A549 (cell line): Measurements from ENCODE around the gene MFAP4. TPM values are rescaled to one million over a fixed set of nuclear protein-coding genes. Genes with fewer than 3 reads are reported as not detected.

Experiments used
- ATAC-seq, 2 experiments: fragments of 200-7000 bp in 1 of 2; fragments of >200 bp in 1 of 2; cut with Nextera tagmentation in 1 of 2; cut with Tn5 transposase in 1 of 2; 3 replicates each; pipeline versions ENCODE4 v1.8.0 to v1.9.1; 2018 to 2020; ENCODE audit warnings: mild to moderate bottlenecking in 1 of 2, moderate library complexity in 1 of 2
- CTCF ChIA-PET: fragments of 300-600 bp; sonication (Branson Sonifier 250); formaldehyde crosslinking; extraction: SDS; loops from one replicate; lab custom pipeline; 2021; ENCODE audit warnings: antibody characterized with exemption, inconsistent platforms; lab: Yijun Ruan, JAX
- POLR2A ChIA-PET: fragments of 350-600 bp; formaldehyde crosslinking; extraction: SDS; loops from one replicate; lab custom pipeline; 2021; ENCODE audit warnings: antibody characterized with exemption, inconsistent platforms; lab: Yijun Ruan, JAX
- DNase-seq, 2 experiments: peaks; one replicate each; pipeline versions ENCODE4 v3.0.0 to v3.0.0-alpha.2; 2011 to 2016; ENCODE audit warnings: low read depth in 1 of 2, low spot score in 1 of 2
- FAIRE-seq: peaks from 2 replicates; lab custom pipeline; 2011; peaks lifted over from hg19 to GRCh38; lab: Jason Lieb, UNC
- H3K27ac ChIP-seq, 2 experiments: fragments of >200 bp; sonication (Bioruptor Twin); formaldehyde crosslinking; 3 replicates each; pipeline ENCODE4 v1.5.1; 2016 to 2017
- H3K4me1 ChIP-seq: fragments of >200 bp; sonication (Bioruptor Twin); formaldehyde crosslinking; 3 replicates; pipeline ENCODE4 v1.6.1; 2016
- H3K4me2 ChIP-seq: fragments of >200 bp; sonication (Bioruptor Twin); formaldehyde crosslinking; 3 replicates; pipeline ENCODE4 v1.6.1; 2016
- H3K4me3 ChIP-seq: fragments of >200 bp; sonication (Bioruptor Twin); formaldehyde crosslinking; 3 replicates; pipeline ENCODE4 v1.5.1; 2016
- H3K9me3 ChIP-seq: fragments of >200 bp; sonication (Bioruptor Twin); formaldehyde crosslinking; 3 replicates; pipeline ENCODE4 v1.6.1; 2016
- BCL3 ChIP-seq: fragments of >200 bp; sonication (Bioruptor Twin); formaldehyde crosslinking; IDR thresholded peaks from 3 replicates; pipeline ENCODE4 v1.6.1; 2016
- CBX8 ChIP-seq: fragments of 200-600 bp; sonication (generic); IDR thresholded peaks from 2 replicates; pipeline ENCODE4 v1.6.1; 2016
- EHF ChIP-seq: fragments of 250-450 bp; sonication (Bioruptor Pico); IDR thresholded peaks from 2 replicates; pipeline ENCODE4 v1.5.0; 2020; ENCODE audit warnings: mild to moderate bottlenecking
- GATA3 ChIP-seq: IDR thresholded peaks from 2 replicates; pipeline ENCODE4 v1.6.1; 2012; ENCODE audit warnings: borderline replicate concordance
- HDAC2 ChIP-seq: fragments of 200-600 bp; sonication (generic); IDR thresholded peaks from 2 replicates; pipeline ENCODE4 v1.6.1; 2016
- HEYL ChIP-seq: fragments of 250-450 bp; sonication (Bioruptor Pico); IDR thresholded peaks from 2 replicates; pipeline ENCODE4 v1.8.0; 2021; ENCODE audit warnings: mild to moderate bottlenecking, moderate library complexity
- JUNB ChIP-seq: fragments of >200 bp; sonication (Bioruptor Twin); formaldehyde crosslinking; IDR thresholded peaks from 2 replicates; pipeline ENCODE4 v1.6.1; 2016
- MAFK ChIP-seq: fragments of 450-650 bp; IDR thresholded peaks from 2 replicates; pipeline ENCODE4 v1.6.1; 2014; ENCODE audit not compliant: partially characterized antibody
- MYC ChIP-seq: IDR thresholded peaks from 2 replicates; pipeline ENCODE4 v1.6.1; 2012; ENCODE audit warnings: mild to moderate bottlenecking, inconsistent platforms, low read length, improper control_type of control experiment, borderline replicate concordance
- NFE2L2 ChIP-seq: fragments of 150-350 bp; conservative IDR thresholded peaks from 2 replicates; pipeline ENCODE4 v1.6.1; 2014; ENCODE audit warnings: low read length
- PHF8 ChIP-seq: fragments of 200-600 bp; sonication (generic); IDR thresholded peaks from 2 replicates; pipeline ENCODE4 v1.6.1; 2016; ENCODE audit warnings: low read depth, mild to moderate bottlenecking, antibody characterized with exemption, moderate library complexity, borderline replicate concordance
- RFX5 ChIP-seq: fragments of 450-650 bp; IDR thresholded peaks from 2 replicates; pipeline ENCODE4 v1.7.1; 2014; ENCODE audit warnings: antibody characterized with exemption, mild to moderate bottlenecking, moderate library complexity
- SREBF2 ChIP-seq: fragments of 450-650 bp; IDR thresholded peaks from 2 replicates; pipeline ENCODE4 v1.6.1; 2014; ENCODE audit warnings: mild to moderate bottlenecking, moderate library complexity
- ZNF302 ChIP-seq: fragments of 250-450 bp; sonication (Bioruptor Pico); IDR thresholded peaks from 2 replicates; pipeline ENCODE4 v1.9.0; 2021; ENCODE audit warnings: inconsistent platforms, mild to moderate bottlenecking, moderate library complexity
- ZSCAN20 ChIP-seq: fragments of 250-450 bp; sonication (Bioruptor Pico); IDR thresholded peaks from 2 replicates; pipeline ENCODE4 v1.8.0; 2022; ENCODE audit warnings: mild to moderate bottlenecking, moderate library complexity
- WGBS: methylation state at CpG from one replicate; pipeline ENCODE4 v1.1.6; 2017; ENCODE audit errors: missing lambda C conversion rate; 5-methylcytosine and 5-hydroxymethylcytosine counted together
- polyA plus RNA-seq, 4 experiments: library from polyadenylated mRNA; depleted of rRNA in 3 of 4; stranded (reverse); fragments of >200 nt; fragmentation: RNase III in 1 of 4; extraction: RNeasy Plus Mini Kit Qiagen cat#74134 plus additional on column Dnase treatment in 1 of 4; gene quantifications; 2 replicates in 3 of 4; 3 replicates in 1 of 4; pipeline ENCODE4 v1.2.3, GENCODE V29; 2011 to 2017
- TF ChIP-seq, protein P1 (sequence below): fragments of 200-600 bp; sonication (generic); IDR thresholded peaks from 2 replicates; pipeline ENCODE4 v1.6.1; 2016; ENCODE audit warnings: antibody characterized with exemption, mild to moderate bottlenecking, moderate library complexity

Gene MFAP4
- polyA plus RNA-seq, 2 of the 4 experiments (the other 2 are of a cell fraction) = 0.13 TPM; not detected in 1

DNA sequence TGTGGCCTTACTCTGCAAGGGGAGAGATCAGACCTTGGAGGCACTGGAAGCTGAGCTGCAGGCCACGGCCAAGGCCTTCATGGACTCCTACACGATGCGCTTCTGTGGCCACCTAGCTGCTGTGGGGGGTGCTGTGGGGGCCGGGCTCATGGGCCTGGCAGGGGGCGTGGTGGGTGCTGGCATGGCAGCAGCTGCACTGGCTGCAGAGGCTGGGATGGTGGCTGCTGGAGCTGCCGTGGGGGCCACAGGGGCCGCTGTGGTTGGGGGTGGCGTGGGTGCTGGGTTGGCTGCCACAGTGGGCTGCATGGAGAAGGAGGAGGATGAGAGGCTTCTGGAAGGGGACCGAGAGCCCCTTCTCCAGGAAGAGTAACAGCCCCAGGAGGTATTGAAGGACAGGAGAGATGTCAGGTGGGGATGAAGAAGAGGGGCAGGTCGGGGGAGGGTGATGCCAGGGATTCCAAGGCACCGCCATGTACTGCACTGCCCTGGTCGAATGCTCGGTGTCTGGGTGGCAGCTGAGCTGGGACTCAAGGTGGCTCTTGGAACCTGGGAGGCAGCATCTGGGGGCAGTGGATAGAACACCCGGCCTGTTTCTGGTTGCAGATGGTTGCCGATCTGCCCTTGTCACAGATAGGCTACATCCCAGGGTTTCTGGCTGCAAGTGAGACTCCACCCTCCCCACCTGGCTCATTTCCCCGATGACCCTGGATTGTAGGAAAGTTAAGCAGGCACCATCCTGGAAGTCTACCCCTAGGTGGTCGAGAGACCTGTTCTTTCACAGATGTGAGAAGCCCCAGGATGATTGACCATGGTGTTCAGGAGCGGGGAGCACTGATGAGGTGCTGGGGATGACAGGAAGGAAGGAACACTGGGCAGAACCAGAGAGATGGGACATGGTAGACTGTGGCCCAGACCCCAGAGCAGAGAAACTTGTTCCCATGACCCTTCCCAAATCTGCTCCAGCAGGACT, 29.1 kb upstream of the MFAP4 start:
- no peak for ATAC-seq
- CTCF ChIA-PET = interaction anchor here (1.4 to 9.1 kb wide), 4 partner anchors 10 to 54 kb away, joined by 4 to 58 read pairs (median 10); partner anchors contain the start of gene B9D1
- Histone ChIP-seq H3K4me2 (no peak overlapping the region), H3K4me3 (no peak overlapping the region), H3K27ac (no peak overlapping the region), H3K9me3 (no peaks in the 10 kb centered on the region), H3K4me1 (peaks cover 6% of the 10 kb centered on the region)
- POLR2A ChIA-PET = no interaction called here
- 73% methylated on average over 16 of the region's 18 CpGs for WGBS
- no peak for DNase-seq
- FAIRE-seq = no peak
- no peak for TF ChIP-seq ZNF302 (CRISPR knock-in tag)
- no peak for TF ChIP-seq JUNB
- TF ChIP-seq CBX8 = no peak
- TF ChIP-seq, protein P1, sequence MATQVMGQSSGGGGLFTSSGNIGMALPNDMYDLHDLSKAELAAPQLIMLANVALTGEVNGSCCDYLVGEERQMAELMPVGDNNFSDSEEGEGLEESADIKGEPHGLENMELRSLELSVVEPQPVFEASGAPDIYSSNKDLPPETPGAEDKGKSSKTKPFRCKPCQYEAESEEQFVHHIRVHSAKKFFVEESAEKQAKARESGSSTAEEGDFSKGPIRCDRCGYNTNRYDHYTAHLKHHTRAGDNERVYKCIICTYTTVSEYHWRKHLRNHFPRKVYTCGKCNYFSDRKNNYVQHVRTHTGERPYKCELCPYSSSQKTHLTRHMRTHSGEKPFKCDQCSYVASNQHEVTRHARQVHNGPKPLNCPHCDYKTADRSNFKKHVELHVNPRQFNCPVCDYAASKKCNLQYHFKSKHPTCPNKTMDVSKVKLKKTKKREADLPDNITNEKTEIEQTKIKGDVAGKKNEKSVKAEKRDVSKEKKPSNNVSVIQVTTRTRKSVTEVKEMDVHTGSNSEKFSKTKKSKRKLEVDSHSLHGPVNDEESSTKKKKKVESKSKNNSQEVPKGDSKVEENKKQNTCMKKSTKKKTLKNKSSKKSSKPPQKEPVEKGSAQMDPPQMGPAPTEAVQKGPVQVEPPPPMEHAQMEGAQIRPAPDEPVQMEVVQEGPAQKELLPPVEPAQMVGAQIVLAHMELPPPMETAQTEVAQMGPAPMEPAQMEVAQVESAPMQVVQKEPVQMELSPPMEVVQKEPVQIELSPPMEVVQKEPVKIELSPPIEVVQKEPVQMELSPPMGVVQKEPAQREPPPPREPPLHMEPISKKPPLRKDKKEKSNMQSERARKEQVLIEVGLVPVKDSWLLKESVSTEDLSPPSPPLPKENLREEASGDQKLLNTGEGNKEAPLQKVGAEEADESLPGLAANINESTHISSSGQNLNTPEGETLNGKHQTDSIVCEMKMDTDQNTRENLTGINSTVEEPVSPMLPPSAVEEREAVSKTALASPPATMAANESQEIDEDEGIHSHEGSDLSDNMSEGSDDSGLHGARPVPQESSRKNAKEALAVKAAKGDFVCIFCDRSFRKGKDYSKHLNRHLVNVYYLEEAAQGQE = no peak

- Histone ChIP-seq H3K4me1 (peaks cover 6% of the 10 kb centered on the region), H3K4me3 (no peak overlapping the region), H3K4me2 (no peak overlapping the region), H3K27ac (no peak overlapping the region), H3K9me3 (no peaks in the 10 kb centered on the region)
- ChIA-PET CTCF (interaction anchor here (1.2 to 9.1 kb wide), 4 partner anchors 10 to 351 kb away, joined by 4 to 58 read pairs (median 7); partner anchors contain the start of gene B9D1), POLR2A (no interaction called here)
- DNase-seq (no peak), FAIRE-seq (no peak), ATAC-seq (no peak)
- 42% methylated on average over 11 of the region's 13 CpGs for WGBS
- TF ChIP-seq CBX8 (no peak), GATA3 (no peak), JUNB (no peak), RFX5 (no peak), ZSCAN20 (CRISPR knock-in tag) (no peak), HEYL (no peak), HDAC2 (no peak), BCL3 (no peak), NFE2L2 (no peak), PHF8 (no peak), MAFK (no peak), SREBF2 (no peak), MYC (no peak), EHF (no peak)
- TF ChIP-seq, protein P1 = no peak
These were observed 28.3 kb upstream of the MFAP4 start for GRCh38 chr17:19415311-19415710.
